GM12875 (cell line): Measurements from ENCODE around the gene CARF.
A peak's percentile ranks its signal among the peaks of the same experiment; 100 is the strongest.
"Not testable (repeated sequence)": the region's sequence is repeated elsewhere in the genome, so short reads cannot be mapped to it uniquely, and the experiment has no call there.

Experiments used
- H3K4me3 ChIP-seq: one replicate; pipeline ENCODE4 v1.5.1; 2011; ENCODE audit warnings: low read depth, low read length, control low read depth
- CTCF ChIP-seq: IDR thresholded peaks from 2 replicates; pipeline ENCODE4 v1.5.1; 2011; ENCODE audit warnings: low read depth, mild to moderate bottlenecking, control low read depth, inconsistent platforms, low read length, moderate library complexity, borderline replicate concordance; ENCODE audit not compliant: insufficient read depth

The CARF gene

GRCh38 chr2:202883987-202884675 is 27.9 kb upstream of the CARF start:
- no peak overlapping the region for H3K4me3 ChIP-seq
- TF ChIP-seq CTCF, result no peak

- H3K4me3 ChIP-seq, result no peak overlapping the region
- TF ChIP-seq CTCF, result no peak
These were observed 26.9 kb upstream of the CARF start for GRCh38 chr2:202885190-202885589.

- H3K4me3 ChIP-seq, result not testable (repeated sequence)
These were observed 6.6 kb upstream of the CARF start for GRCh38 chr2:202905507-202905906.

- TF ChIP-seq CTCF, result no peak
These were observed 3.9 kb upstream of the CARF start for GRCh38 chr2:202908186-202908585.

GRCh38 chr2:202909394-202910192 is 2.5 kb upstream of the CARF start:
- TF ChIP-seq CTCF, result no peak
- H3K4me3 ChIP-seq, result no peak overlapping the region

More at GRCh38 chr2:202908186-202908585, 3.9 kb upstream of the CARF start:
- no peak overlapping the region for H3K4me3 ChIP-seq

- H3K4me3 ChIP-seq, result peak overlapping the region; percentile 26
These were observed 1.8 kb upstream of the CARF start for GRCh38 chr2:202910250-202910649.

- H3K4me3 ChIP-seq, result peak overlapping the region; percentile 58
- no peak for TF ChIP-seq CTCF
These were observed 1.4 kb upstream of the CARF start for GRCh38 chr2:202910698-202911097.

GRCh38 chr2:202911203-202911511 is 918 bp upstream of the CARF start:
- peak overlapping the region; percentile 58 for H3K4me3 ChIP-seq
- TF ChIP-seq CTCF, result no peak

GRCh38 chr2:202912342-202913201 is 497 bp downstream of the CARF start:
- H3K4me3 ChIP-seq, result peak overlapping the region; percentile 58
